ENCODE data around the gene FRMPD1.

GRCh38 chr9:37760416-37761161 is 109.8 kb downstream of the FRMPD1 start:
- TF ChIP-seq CTCF (IDR thresholded peaks at IDR 0.05) (no peak), POLR2A (IDR thresholded peaks at IDR 0.05) (no peak)
